Osteocyte (in vitro differentiated cells): Measurements from ENCODE around the gene GJC3. TPM values are rescaled to one million over a fixed set of nuclear protein-coding genes. Genes with fewer than 3 reads are reported as not detected.
A peak's percentile ranks its signal among the peaks of the same experiment; 100 is the strongest.
"Not testable (repeated sequence)": the region's sequence is repeated elsewhere in the genome, so short reads cannot be mapped to it uniquely, and the experiment has no call there.

ENCODE experiments used
- DNase-seq: peaks from one replicate; pipeline ENCODE4 v3.0.0; 2021; ENCODE audit warnings: mixed read lengths; ENCODE audit not compliant: unreplicated experiment; ENCODE audit errors: extremely low spot score
- H3K27ac Mint-ChIP-seq: one replicate; pipeline ENCODE4 v1.8.0; 2021; ENCODE audit warnings: mild to moderate bottlenecking, mixed read lengths; ENCODE audit not compliant: unreplicated experiment
- H3K27me3 Mint-ChIP-seq: one replicate; pipeline ENCODE4 v1.8.0; 2021; ENCODE audit warnings: mixed read lengths; ENCODE audit not compliant: unreplicated experiment
- H3K36me3 Mint-ChIP-seq: one replicate; pipeline ENCODE4 v1.8.0; 2021; ENCODE audit warnings: mixed read lengths; ENCODE audit not compliant: unreplicated experiment
- H3K4me1 Mint-ChIP-seq: one replicate; pipeline ENCODE4 v1.8.0; 2021; ENCODE audit warnings: mixed read lengths; ENCODE audit not compliant: unreplicated experiment
- H3K4me3 Mint-ChIP-seq: one replicate; pipeline ENCODE4 v1.8.0; 2021; ENCODE audit warnings: mild to moderate bottlenecking, moderate library complexity, mixed read lengths; ENCODE audit not compliant: unreplicated experiment
- H3K9me3 Mint-ChIP-seq: one replicate; pipeline ENCODE4 v1.8.0; 2021; ENCODE audit warnings: mixed read lengths; ENCODE audit not compliant: unreplicated experiment
- CTCF ChIP-seq: fragments of 200-600 bp; sonication (generic); IDR thresholded peaks from 2 replicates; pipeline ENCODE4 v1.5.0; 2021; ENCODE audit warnings: antibody characterized with exemption, mild to moderate bottlenecking, moderate library complexity
- total RNA-seq: library from RNA; stranded (reverse); gene quantifications from 2 replicates; pipeline ENCODE4 v1.2.1, GENCODE V29; 2021

The GJC3 gene
- total RNA-seq, 1 donor from 2014 or later, result not detected

- peaks cover 18% of the 10 kb centered on the region for H3K27me3 Mint-ChIP-seq
- H3K4me3 Mint-ChIP-seq, result no peak overlapping the region
- H3K4me1 Mint-ChIP-seq, result no peaks in the 10 kb centered on the region
- TF ChIP-seq CTCF, result no peak
- no peak for DNase-seq
- no peak overlapping the region for H3K27ac Mint-ChIP-seq
- H3K36me3 Mint-ChIP-seq, result no peaks in the 10 kb centered on the region
- peaks cover 6% of the 10 kb centered on the region for H3K9me3 Mint-ChIP-seq
Measured at GRCh38 chr7:99943641-99944496, 14.4 kb upstream of the GJC3 start.

GRCh38 chr7:99938296-99938695 is 8.9 kb upstream of the GJC3 start:
- Mint-ChIP-seq H3K4me1 (no peaks in the 10 kb centered on the region), H3K4me3 (no peak overlapping the region), H3K36me3 (no peaks in the 10 kb centered on the region), H3K27me3 (peaks cover 24% of the 10 kb centered on the region), H3K27ac (no peak overlapping the region), H3K9me3 (peaks cover 18% of the 10 kb centered on the region)
- DNase-seq, result no peak
- TF ChIP-seq CTCF, result no peak

- H3K27me3 Mint-ChIP-seq, result peaks cover 27% of the 10 kb centered on the region
- H3K36me3 Mint-ChIP-seq, H3K4me1 Mint-ChIP-seq, H3K27ac Mint-ChIP-seq, H3K4me3 Mint-ChIP-seq: not testable (repeated sequence)
- H3K9me3 Mint-ChIP-seq, result peaks cover 18% of the 10 kb centered on the region
- peak; percentile 27 for DNase-seq
Measured at GRCh38 chr7:99935009-99935408, 5.6 kb upstream of the GJC3 start.

- Mint-ChIP-seq H3K4me1 (peaks cover 8% of the 10 kb centered on the region), H3K27me3 (peaks cover 62% of the 10 kb centered on the region), H3K9me3 (no peaks in the 10 kb centered on the region), H3K4me3 (no peak overlapping the region), H3K27ac (no peak overlapping the region), H3K36me3 (no peaks in the 10 kb centered on the region)
- peak; percentile 13 for DNase-seq
- TF ChIP-seq CTCF, result no peak
Measured at GRCh38 chr7:99930376-99930775, 956 bp upstream of the GJC3 start.

GRCh38 chr7:99929730-99930053 is 272 bp upstream of the GJC3 start:
- no peak for TF ChIP-seq CTCF
- H3K36me3 Mint-ChIP-seq, result no peaks in the 10 kb centered on the region
- no peak overlapping the region for H3K4me3 Mint-ChIP-seq
- peak; percentile 30 for DNase-seq
- H3K27me3 Mint-ChIP-seq, result peaks cover 56% of the 10 kb centered on the region
- no peaks in the 10 kb centered on the region for H3K9me3 Mint-ChIP-seq
- no peak overlapping the region for H3K27ac Mint-ChIP-seq
- peaks cover 8% of the 10 kb centered on the region for H3K4me1 Mint-ChIP-seq
